ENCODE results near the gene GRAMD2A.

Gene GRAMD2A

DNA sequence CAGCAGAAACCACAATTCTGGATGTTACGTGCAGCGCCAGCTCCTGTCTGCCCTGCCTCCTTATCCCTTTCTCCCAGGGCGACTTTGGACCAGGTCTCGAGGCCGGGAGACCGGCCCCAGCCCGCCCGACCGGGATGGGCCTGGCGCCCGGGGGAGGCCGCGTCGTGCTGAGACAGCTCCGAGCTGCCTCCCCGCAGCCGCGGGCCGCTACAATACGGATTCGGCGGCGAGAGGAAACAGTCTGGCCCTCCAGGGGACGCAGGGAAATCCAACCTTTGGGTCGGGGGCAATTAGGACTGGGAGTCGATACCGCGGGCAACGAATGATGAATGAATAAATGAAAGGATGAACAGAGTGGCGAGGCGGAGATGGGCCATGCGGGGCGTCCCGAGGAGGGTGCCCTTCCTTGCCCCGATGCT lies 537 bp downstream of the GRAMD2A start:
- Histone ChIP-seq H3F3A (ENCODE audit: insufficient read depth) (peaks cover 33% of the 10 kb centered on the region), H3K4me2 (ENCODE audit: low read depth, low read length, poor library complexity, severe bottlenecking) (no peak overlapping the region), H3K79me2 (ENCODE audit: insufficient read depth, low read length) (no peaks in the 10 kb centered on the region), H3K27ac (ENCODE audit: low read depth, low read length) (no peak overlapping the region), H3K9ac (ENCODE audit: low read length) (no peak overlapping the region), H3K9me2 (replicated peaks; ENCODE audit: insufficient read depth, low read length) (no peaks in the 10 kb centered on the region), H3K27me3 (ENCODE audit: low read length) (no peaks in the 10 kb centered on the region), H3K4me3 (ENCODE audit: insufficient read depth, low read length, poor library complexity, severe bottlenecking) (no peak overlapping the region), H2AFZ (ENCODE audit: low read depth, low read length, severe bottlenecking) (no peak overlapping the region), H4K20me1 (ENCODE audit: low read depth, low read length) (peaks cover 5% of the 10 kb centered on the region; the same call in 1 of the 2 replicates), H3K36me3 (ENCODE audit: low read length) (peaks cover 12% of the 10 kb centered on the region), H3K9me3 (ENCODE audit: insufficient read depth, low read length) (no peaks in the 10 kb centered on the region)
- no peak for TF ChIP-seq EZH2phosphoT487 (conservative IDR thresholded peaks at IDR 0.05; ENCODE audit: low read length)
- TF ChIP-seq, protein P1, sequence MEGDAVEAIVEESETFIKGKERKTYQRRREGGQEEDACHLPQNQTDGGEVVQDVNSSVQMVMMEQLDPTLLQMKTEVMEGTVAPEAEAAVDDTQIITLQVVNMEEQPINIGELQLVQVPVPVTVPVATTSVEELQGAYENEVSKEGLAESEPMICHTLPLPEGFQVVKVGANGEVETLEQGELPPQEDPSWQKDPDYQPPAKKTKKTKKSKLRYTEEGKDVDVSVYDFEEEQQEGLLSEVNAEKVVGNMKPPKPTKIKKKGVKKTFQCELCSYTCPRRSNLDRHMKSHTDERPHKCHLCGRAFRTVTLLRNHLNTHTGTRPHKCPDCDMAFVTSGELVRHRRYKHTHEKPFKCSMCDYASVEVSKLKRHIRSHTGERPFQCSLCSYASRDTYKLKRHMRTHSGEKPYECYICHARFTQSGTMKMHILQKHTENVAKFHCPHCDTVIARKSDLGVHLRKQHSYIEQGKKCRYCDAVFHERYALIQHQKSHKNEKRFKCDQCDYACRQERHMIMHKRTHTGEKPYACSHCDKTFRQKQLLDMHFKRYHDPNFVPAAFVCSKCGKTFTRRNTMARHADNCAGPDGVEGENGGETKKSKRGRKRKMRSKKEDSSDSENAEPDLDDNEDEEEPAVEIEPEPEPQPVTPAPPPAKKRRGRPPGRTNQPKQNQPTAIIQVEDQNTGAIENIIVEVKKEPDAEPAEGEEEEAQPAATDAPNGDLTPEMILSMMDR (IDR thresholded peaks at IDR 0.05; ENCODE audit: insufficient read depth, low read length, poor library complexity, severe bottlenecking): no peak

GRCh38 chr15:72196409-72197040 lies 1.1 kb downstream of the GRAMD2A start:
- Histone ChIP-seq H3K9ac (ENCODE audit: low read length) (no peak overlapping the region), H3K36me3 (ENCODE audit: low read length) (peaks cover 7% of the 10 kb centered on the region; the same call in 1 of the 2 replicates), H3F3A (ENCODE audit: insufficient read depth) (peaks cover 29% of the 10 kb centered on the region), H3K9me2 (replicated peaks; ENCODE audit: insufficient read depth, low read length) (no peaks in the 10 kb centered on the region), H3K27me3 (ENCODE audit: low read length) (no peaks in the 10 kb centered on the region), H3K9me3 (ENCODE audit: insufficient read depth, low read length) (no peaks in the 10 kb centered on the region), H3K79me2 (ENCODE audit: insufficient read depth, low read length) (no peaks in the 10 kb centered on the region), H2AFZ (ENCODE audit: low read depth, low read length, severe bottlenecking) (no peak overlapping the region), H4K20me1 (ENCODE audit: low read depth, low read length) (no peaks in the 10 kb centered on the region; the same call in 1 of the 2 replicates), H3K4me3 (ENCODE audit: insufficient read depth, low read length, poor library complexity, severe bottlenecking) (no peak overlapping the region), H3K4me2 (ENCODE audit: low read depth, low read length, poor library complexity, severe bottlenecking) (no peak overlapping the region), H3K27ac (ENCODE audit: low read depth, low read length) (no peak overlapping the region)
- TF ChIP-seq, protein P1 (IDR thresholded peaks at IDR 0.05; ENCODE audit: insufficient read depth, low read length, poor library complexity, severe bottlenecking): no peak
- TF ChIP-seq EZH2phosphoT487 (conservative IDR thresholded peaks at IDR 0.05; ENCODE audit: low read length): no peak

- Histone ChIP-seq H3K79me2 (ENCODE audit: insufficient read depth, low read length) (no peaks in the 10 kb centered on the region), H3K27ac (ENCODE audit: low read depth, low read length) (no peak overlapping the region), H3K4me3 (ENCODE audit: insufficient read depth, low read length, poor library complexity, severe bottlenecking) (no peak overlapping the region), H3K27me3 (ENCODE audit: low read length) (no peaks in the 10 kb centered on the region), H3K9ac (ENCODE audit: low read length) (no peak overlapping the region), H2AFZ (ENCODE audit: low read depth, low read length, severe bottlenecking) (no peak overlapping the region), H3K4me2 (ENCODE audit: low read depth, low read length, poor library complexity, severe bottlenecking) (no peak overlapping the region), H3K36me3 (ENCODE audit: low read length) (peaks cover 4% of the 10 kb centered on the region; the same call in 1 of the 2 replicates), H3K9me2 (replicated peaks; ENCODE audit: insufficient read depth, low read length) (no peaks in the 10 kb centered on the region), H3F3A (ENCODE audit: insufficient read depth) (peaks cover 19% of the 10 kb centered on the region), H3K9me3 (ENCODE audit: insufficient read depth, low read length) (no peaks in the 10 kb centered on the region), H4K20me1 (ENCODE audit: low read depth, low read length) (no peaks in the 10 kb centered on the region)
- no peak for TF ChIP-seq EZH2phosphoT487 (conservative IDR thresholded peaks at IDR 0.05; ENCODE audit: low read length)
- TF ChIP-seq, protein P1 (IDR thresholded peaks at IDR 0.05; ENCODE audit: insufficient read depth, low read length, poor library complexity, severe bottlenecking): no peak
Measured at GRCh38 chr15:72195101-72195511, 2.5 kb downstream of the GRAMD2A start.

All from SU-DHL-6 (cell line).